Activated CD8-positive, alpha-beta T cell treated with anti-CD3 and anti-CD28 coated beads, Interleukin-2, amount 10 ng/mL, durations not matched to agents 7 days and 5 days (primary cell): Measurements from ENCODE around the gene GLB1L. TPM values are rescaled to one million over a fixed set of nuclear protein-coding genes. Genes with fewer than 3 reads are reported as not detected.

Experiments
- ATAC-seq: fragments of 150-1000 bp; cut with Tn5 transposase; one replicate; pipeline ENCODE4 v1.10.0; 2021; ENCODE audit warnings: moderate library complexity
- CTCF ChIA-PET: fragments of 350-600 bp; sonication (Branson Sonifier 250); formaldehyde crosslinking; loops from one replicate; lab custom pipeline; 2021; ENCODE audit warnings: antibody characterized with exemption; lab: Charles Lee
- POLR2A ChIA-PET: fragments of 350-600 bp; sonication (Branson Sonifier 250); formaldehyde crosslinking; loops from one replicate; lab custom pipeline; 2021; ENCODE audit warnings: antibody characterized with exemption; lab: Charles Lee
- DNase-seq: peaks from one replicate; pipeline ENCODE4 v3.0.0-alpha.2; 2020
- H3K27ac Mint-ChIP-seq: one replicate; pipeline ENCODE4 v1.8.0; 2021; ENCODE audit warnings: mild to moderate bottlenecking, mixed read lengths
- H3K27me3 Mint-ChIP-seq: one replicate; pipeline ENCODE4 v1.8.0; 2021; ENCODE audit warnings: low read depth, mixed read lengths
- H3K36me3 Mint-ChIP-seq: one replicate; pipeline ENCODE4 v1.8.0; 2021; ENCODE audit warnings: low read depth, mixed read lengths
- H3K4me1 Mint-ChIP-seq: one replicate; pipeline ENCODE4 v1.8.0; 2021; ENCODE audit warnings: low read depth, mixed read lengths
- H3K4me3 Mint-ChIP-seq: one replicate; pipeline ENCODE4 v1.8.0; 2021; ENCODE audit warnings: mild to moderate bottlenecking, mixed read lengths
- H3K9me3 Mint-ChIP-seq: one replicate; pipeline ENCODE4 v1.8.0; 2022; ENCODE audit warnings: mixed read lengths; ENCODE audit not compliant: insufficient read depth
- total RNA-seq, 2 experiments: library from RNA; stranded (reverse); gene quantifications; one replicate each; pipeline ENCODE4 v1.2.3, GENCODE V29; 2021

Gene GLB1L
- total RNA-seq, 2 experiments from 2014 or later = 3.4 to 4.0 TPM

GRCh38 chr2:219221957-219222518, 23.2 kb downstream of the GLB1L start:
- Mint-ChIP-seq H3K27ac (no peak overlapping the region), H3K36me3 (peaks cover 58% of the 10 kb centered on the region), H3K9me3 (no peaks in the 10 kb centered on the region), H3K4me1 (peaks cover 33% of the 10 kb centered on the region), H3K27me3 (no peaks in the 10 kb centered on the region), H3K4me3 (no peak overlapping the region)
- POLR2A ChIA-PET = no interaction called here
- CTCF ChIA-PET = no interaction called here
- DNase-seq (no peak), ATAC-seq (no peak)

GRCh38 chr2:219220652-219221402, 24.4 kb downstream of the GLB1L start:
- DNase-seq = no peak
- no peaks in the 10 kb centered on the region for H3K27me3 Mint-ChIP-seq
- ChIA-PET POLR2A (interaction anchor here (0.7 to 1.2 kb wide), 2 partner anchors 25 to 33 kb away, joined by 3 to 4 read pairs; partner anchors contain the start of gene TUBA4A), CTCF (interaction anchor here (0.7 to 2.5 kb wide), 2 partner anchors 11 to 74 kb away, joined by 3 to 11 read pairs; no protein-coding TSS in a partner anchor)
- no peak for ATAC-seq
- no peak overlapping the region for H3K27ac Mint-ChIP-seq
- H3K4me1 Mint-ChIP-seq = peaks cover 32% of the 10 kb centered on the region
- peaks cover 57% of the 10 kb centered on the region for H3K36me3 Mint-ChIP-seq
- H3K9me3 Mint-ChIP-seq = no peaks in the 10 kb centered on the region
- H3K4me3 Mint-ChIP-seq = no peak overlapping the region

GRCh38 chr2:219219784-219220532, 25.3 kb downstream of the GLB1L start:
- POLR2A ChIA-PET = interaction anchor here (0.8 to 2.5 kb wide), 5 partner anchors 8 to 59 kb away, joined by 3 to 9 read pairs (median 4); partner anchors contain the start of genes DNAJB2 and ZFAND2B
- Mint-ChIP-seq H3K36me3 (peaks cover 51% of the 10 kb centered on the region), H3K27ac (no peak overlapping the region), H3K4me1 (peaks cover 25% of the 10 kb centered on the region), H3K9me3 (no peaks in the 10 kb centered on the region), H3K27me3 (no peaks in the 10 kb centered on the region), H3K4me3 (no peak overlapping the region)
- CTCF ChIA-PET = interaction anchor here (0.7 to 5.9 kb wide), 7 partner anchors 9 to 75 kb away, joined by 3 to 25 read pairs (median 4); partner anchors contain the start of genes NHEJ1 and TUBA4A
- DNase-seq (no peak), ATAC-seq (no peak)

- DNase-seq (peak; percentile 87), ATAC-seq (peak; percentile 77)
- H3K4me1 Mint-ChIP-seq = peaks cover 26% of the 10 kb centered on the region
- H3K27me3 Mint-ChIP-seq = no peaks in the 10 kb centered on the region
- peak within 1 kb of the TSS; percentile 77 for H3K4me3 Mint-ChIP-seq
- ChIA-PET POLR2A (interaction anchor here (0.8 to 2.5 kb wide), 12 partner anchors 9 to 60 kb away, joined by 3 to 16 read pairs (median 4); partner anchors contain the start of genes ANKZF1, ATG9A, CNPPD1 and DNAJB2), CTCF (interaction anchor here (0.7 to 5.9 kb wide), 10 partner anchors 9 to 76 kb away, joined by 3 to 25 read pairs (median 6); partner anchors contain the start of genes ATG9A, GLB1L, NHEJ1 and STK16)
- H3K9me3 Mint-ChIP-seq = no peaks in the 10 kb centered on the region
- peak within 1 kb of the TSS; percentile 75 for H3K27ac Mint-ChIP-seq
- H3K36me3 Mint-ChIP-seq = peaks cover 45% of the 10 kb centered on the region
Observed at GRCh38 chr2:219218732-219219701, 26.2 kb downstream of the GLB1L start, which contains the start of gene ABCB6. Gene ABCB6 (minus strand): TSS chr2:219218958. CDS start chr2:219218673, 285 bp downstream.

- H3K36me3 Mint-ChIP-seq = peaks cover 41% of the 10 kb centered on the region
- ATAC-seq (peak; percentile 61), DNase-seq (peak; percentile 50)
- H3K4me3 Mint-ChIP-seq = peak overlapping the region; percentile 77
- no peaks in the 10 kb centered on the region for H3K27me3 Mint-ChIP-seq
- no peaks in the 10 kb centered on the region for H3K9me3 Mint-ChIP-seq
- H3K4me1 Mint-ChIP-seq = peaks cover 27% of the 10 kb centered on the region
- H3K27ac Mint-ChIP-seq = peak overlapping the region; percentile 75
- POLR2A ChIA-PET = interaction anchor here (0.9 to 2.5 kb wide), 9 partner anchors 9 to 42 kb away, joined by 3 to 16 read pairs (median 5); partner anchors contain the start of genes ANKZF1, ATG9A, CNPPD1 and TUBA4A
- CTCF ChIA-PET = interaction anchor here (1.5 to 5.9 kb wide), 7 partner anchors 9 to 77 kb away, joined by 3 to 25 read pairs (median 10); partner anchors contain the start of genes ATG9A, GLB1L, NHEJ1 and STK16
Observed at GRCh38 chr2:219218217-219218731, 27.0 kb downstream of the GLB1L start.

GRCh38 chr2:219216535-219216915, 28.7 kb downstream of the GLB1L start:
- no peak for DNase-seq
- peak overlapping the region; percentile 36 for H3K27ac Mint-ChIP-seq
- peaks cover 38% of the 10 kb centered on the region for H3K36me3 Mint-ChIP-seq
- H3K27me3 Mint-ChIP-seq = no peaks in the 10 kb centered on the region
- peaks cover 33% of the 10 kb centered on the region for H3K4me1 Mint-ChIP-seq
- no peak for ATAC-seq
- ChIA-PET POLR2A (interaction anchor here (0.9 to 1.8 kb wide), 5 partner anchors 10 to 40 kb away, joined by 3 to 5 read pairs (median 3); partner anchors contain the start of genes ATG9A, CNPPD1 and TUBA4A), CTCF (interaction anchor here (0.8 to 5.9 kb wide), 7 partner anchors 10 to 79 kb away, joined by 3 to 25 read pairs (median 7); partner anchors contain the start of genes ATG9A, NHEJ1 and ZFAND2B)
- H3K9me3 Mint-ChIP-seq = no peaks in the 10 kb centered on the region
- no peak overlapping the region for H3K4me3 Mint-ChIP-seq

- ATAC-seq (no peak), DNase-seq (no peak)
- Mint-ChIP-seq H3K4me3 (no peak overlapping the region), H3K36me3 (peaks cover 37% of the 10 kb centered on the region), H3K27me3 (no peaks in the 10 kb centered on the region), H3K9me3 (no peaks in the 10 kb centered on the region), H3K4me1 (peaks cover 38% of the 10 kb centered on the region), H3K27ac (peak overlapping the region; percentile 46)
- ChIA-PET CTCF (interaction anchor here (0.8 to 5.9 kb wide), 6 partner anchors 10 to 79 kb away, joined by 3 to 25 read pairs (median 8); partner anchors contain the start of genes ATG9A, NHEJ1 and ZFAND2B), POLR2A (interaction anchor here (0.9 to 1.8 kb wide), 5 partner anchors 11 to 40 kb away, joined by 3 to 5 read pairs (median 3); partner anchors contain the start of genes ATG9A, CNPPD1 and TUBA4A)
Observed at GRCh38 chr2:219215871-219216534, 29.2 kb downstream of the GLB1L start.

GRCh38 chr2:219214786-219215185, 30.5 kb downstream of the GLB1L start:
- ChIA-PET CTCF (interaction anchor here (1.2 to 5.9 kb wide), 3 partner anchors 44 to 58 kb away, joined by 3 to 25 read pairs (median 8); partner anchors contain the start of gene NHEJ1), POLR2A (no interaction called here)
- Mint-ChIP-seq H3K27me3 (no peaks in the 10 kb centered on the region), H3K36me3 (peaks cover 36% of the 10 kb centered on the region), H3K4me3 (no peak overlapping the region), H3K9me3 (no peaks in the 10 kb centered on the region), H3K4me1 (peaks cover 50% of the 10 kb centered on the region), H3K27ac (no peak overlapping the region)
- DNase-seq = no peak
- ATAC-seq = no peak

- ChIA-PET POLR2A (no interaction called here), CTCF (interaction anchor here (1.2 to 1.6 kb wide), 2 partner anchors 14 to 57 kb away, joined by 3 to 4 read pairs; no protein-coding TSS in a partner anchor)
- Mint-ChIP-seq H3K27ac (no peak overlapping the region), H3K4me3 (no peak overlapping the region), H3K36me3 (peaks cover 36% of the 10 kb centered on the region), H3K4me1 (peaks cover 51% of the 10 kb centered on the region), H3K27me3 (no peaks in the 10 kb centered on the region), H3K9me3 (no peaks in the 10 kb centered on the region)
- no peak for ATAC-seq
- DNase-seq = no peak
Observed at GRCh38 chr2:219214141-219214540, 31.1 kb downstream of the GLB1L start.
